SK-N-SH (cell line): ENCODE results near the gene ZNF878.

Experiments used
- CHD2 ChIP-seq: fragments of 150-350 bp; IDR thresholded peaks from 2 replicates; pipeline ENCODE4 v1.6.1; 2018; ENCODE audit warnings: low read length; ENCODE audit not compliant: partially characterized antibody
- CTCF ChIP-seq: fragments of 200-600 bp; sonication (generic); IDR thresholded peaks from 2 replicates; pipeline ENCODE4 v1.6.1; 2017; ENCODE audit warnings: antibody characterized with exemption, mild to moderate bottlenecking, moderate library complexity
- EP300 ChIP-seq, 2 experiments: IDR thresholded peaks; 2 replicates each; pipeline versions ENCODE4 v1.4.0 to v1.6.1; 2012; ENCODE audit warnings: borderline replicate concordance in 1 of 2, low read depth in 1 of 2, low read length in 1 of 2
- EZH2phosphoT487 ChIP-seq: fragments of 200-600 bp; sonication (generic); IDR thresholded peaks from 2 replicates; pipeline ENCODE4 v1.6.1; 2017; ENCODE audit warnings: low read depth, mixed run types, mild to moderate bottlenecking, antibody characterized with exemption, moderate library complexity, borderline replicate concordance
- GATA2 ChIP-seq: sonication (generic); formaldehyde crosslinking; IDR thresholded peaks from 2 replicates; pipeline ENCODE4 v1.5.0; 2020; ENCODE audit warnings: mild to moderate bottlenecking, missing genetic modification reagents
- JUND ChIP-seq: IDR thresholded peaks from 2 replicates; pipeline ENCODE4 v1.4.0; 2012
- POLR2AphosphoS5 ChIP-seq: IDR thresholded peaks from 2 replicates; pipeline ENCODE4 v1.6.1; 2012; ENCODE audit warnings: low read depth, low read length
- RCOR1 ChIP-seq: fragments of 150-350 bp; IDR thresholded peaks from 2 replicates; pipeline ENCODE4 v1.6.1; 2017; ENCODE audit warnings: antibody characterized with exemption, low read length
- REST ChIP-seq: IDR thresholded peaks from 2 replicates; pipeline ENCODE4 v1.6.1; 2012; ENCODE audit warnings: mild to moderate bottlenecking, low read depth, low read length, moderate library complexity
- SMC3 ChIP-seq: IDR thresholded peaks from 2 replicates; pipeline ENCODE4 v1.6.1; 2012; ENCODE audit warnings: low read depth, low read length, improper control_type of control experiment
- TCF12 ChIP-seq: IDR thresholded peaks from 2 replicates; pipeline ENCODE4 v1.4.0; 2012
- TEAD4 ChIP-seq: IDR thresholded peaks from 2 replicates; pipeline ENCODE4 v1.4.0; 2012; ENCODE audit warnings: mild to moderate bottlenecking, borderline replicate concordance; ENCODE audit not compliant: insufficient read depth
- USF1 ChIP-seq: IDR thresholded peaks from 2 replicates; pipeline ENCODE4 v1.4.0; 2012; ENCODE audit warnings: low read depth, borderline replicate concordance
- YY1 ChIP-seq: IDR thresholded peaks from 2 replicates; pipeline ENCODE4 v1.4.0; 2012; ENCODE audit warnings: low read depth, mild to moderate bottlenecking

- TF ChIP-seq CHD2 (no peak), JUND (no peak), TCF12 (no peak), CTCF (no peak), REST (no peak), YY1 (no peak), USF1 (no peak), SMC3 (no peak), POLR2AphosphoS5 (no peak), EZH2phosphoT487 (no peak), EP300 (IDR thresholded peaks at IDR 0.05; ENCODE audit: borderline replicate concordance in 1 of 2, low read depth in 1 of 2, low read length in 1 of 2) (no peak), TEAD4 (no peak), RCOR1 (no peak), GATA2 (CRISPR knock-in tag) (no peak)
Measured at GRCh38 chr19:12095111-12095790, 42.5 kb upstream of the ZNF878 start.
